ENCODE measurements around the gene FANCC. TPM values are rescaled to one million over a fixed set of nuclear protein-coding genes. Genes with fewer than 3 reads are reported as not detected.

The FANCC gene
- total and polyA plus RNA-seq, 2 of the 13 experiments (the other 11 are each of a cell fraction or from before 2014, with no cell fraction given): 7.4 to 8.6 TPM

GRCh38 chr9:95268681-95269080 lies 48.8 kb downstream of the FANCC start (continued):
- TF ChIP-seq SIX1 (CRISPR knock-in tag; IDR thresholded peaks at IDR 0.05; ENCODE audit: borderline replicate concordance) (no peak), SAP130 (CRISPR knock-in tag; IDR thresholded peaks at IDR 0.05; ENCODE audit: low read depth) (peak; percentile 43; the same call in 1 of the 2 replicates), ZKSCAN8 (CRISPR knock-in tag; IDR thresholded peaks at IDR 0.05; ENCODE audit: borderline replicate concordance) (peak; percentile 37; the same call in 1 of the 2 replicates), ZNF274 (CRISPR knock-in tag; IDR thresholded peaks at IDR 0.05) (no peak), ZNF256 (CRISPR knock-in tag; conservative IDR thresholded peaks at IDR 0.05) (no peak), PLSCR1 (CRISPR knock-in tag; IDR thresholded peaks at IDR 0.05; ENCODE audit: borderline replicate concordance) (no peak), NR0B2 (CRISPR knock-in tag; IDR thresholded peaks at IDR 0.05) (no peak), FLYWCH1 (CRISPR knock-in tag; IDR thresholded peaks at IDR 0.05) (no peak), ZNF281 (CRISPR knock-in tag; IDR thresholded peaks at IDR 0.05; ENCODE audit: borderline replicate concordance) (no peak), ZNF576 (CRISPR knock-in tag; IDR thresholded peaks at IDR 0.05) (no peak), MIXL1 (CRISPR knock-in tag; IDR thresholded peaks at IDR 0.05) (0 out of 2 replicates have a peak, but pooled peaks have one; percentile 18), NR2F2 (IDR thresholded peaks at IDR 0.05; ENCODE audit: borderline replicate concordance, low read depth) (no peak), FOXP1 (IDR thresholded peaks at IDR 0.05) (no peak), FOXP1 (CRISPR knock-in tag; IDR thresholded peaks at IDR 0.05) (no peak), TSC22D2 (CRISPR knock-in tag; IDR thresholded peaks at IDR 0.05; ENCODE audit: borderline replicate concordance) (no peak), ZNF138 (CRISPR knock-in tag; IDR thresholded peaks at IDR 0.05; ENCODE audit: low read depth) (no peak), AKNA (CRISPR knock-in tag; IDR thresholded peaks at IDR 0.05; ENCODE audit: borderline replicate concordance) (no peak)
